ENCODE results near the gene ERCC4. TPM values are rescaled to one million over a fixed set of nuclear protein-coding genes. Genes with fewer than 3 reads are reported as not detected.

ERCC4 gene
- total RNA-seq, result 7.2 and 10.2 TPM in 2 replicates

DNA sequence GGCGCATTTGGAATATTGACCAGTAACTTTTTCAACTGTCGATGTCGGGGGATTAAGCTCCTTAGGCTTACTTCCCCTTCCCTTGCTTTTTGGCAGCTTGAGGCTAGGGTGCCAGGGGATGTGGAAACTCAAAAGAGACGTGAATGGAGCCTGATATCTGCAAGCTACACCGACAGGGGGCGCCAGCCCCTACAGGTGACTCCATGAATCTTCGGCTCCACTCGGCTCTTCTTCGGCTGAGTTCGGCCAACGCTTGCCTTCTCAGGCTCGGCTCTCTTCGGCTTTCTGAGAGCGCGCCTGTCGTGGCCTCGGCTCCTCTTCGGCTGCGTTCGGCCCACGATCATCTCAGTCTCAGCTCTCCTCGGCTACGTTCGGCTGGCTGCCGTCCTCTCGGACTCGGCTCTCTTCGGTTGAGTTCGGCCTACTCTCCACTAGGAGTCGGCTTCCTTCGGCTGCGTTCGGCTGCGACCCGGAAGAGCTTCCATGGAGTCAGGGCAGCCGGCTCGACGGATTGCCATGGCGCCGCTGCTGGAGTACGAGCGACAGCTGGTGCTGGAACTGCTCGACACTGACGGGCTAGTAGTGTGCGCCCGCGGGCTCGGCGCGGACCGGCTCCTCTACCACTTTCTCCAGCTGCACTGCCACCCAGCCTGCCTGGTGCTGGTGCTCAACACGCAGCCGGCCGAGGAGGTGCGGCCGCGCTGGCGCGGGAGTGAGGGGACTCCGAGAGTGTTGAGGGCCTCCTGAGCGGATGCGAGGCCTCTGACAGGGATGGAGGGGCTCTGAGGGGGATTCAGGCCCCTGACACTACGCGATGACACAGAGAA, at the start of gene ERCC4:
Gene ERCC4 (plus strand): TSS at position 472 of the 827 bp plus-strand sequence. CDS start 12 bp downstream, at position 484.

Other genes with a start within 250 kb of the ERCC4 start
- 7.5 and 25.8 TPM in 2 replicates for gene MRTFB, start 151.2 kb downstream of the ERCC4 start, total RNA-seq

All from nasal cavity respiratory epithelium epithelial cell of viscerocranial mucosa (primary cell).